HCT116 (cell line): Measurements from ENCODE around the gene DNASE1L3. TPM values are rescaled to one million over a fixed set of nuclear protein-coding genes. Genes with fewer than 3 reads are reported as not detected.

Experiments
- ATAC-seq: fragments of 200-7000 bp; cut with Tn5 transposase; 2 replicates; pipeline ENCODE4 v1.9.1; 2020; ENCODE audit warnings: mild to moderate bottlenecking, moderate library complexity
- BruUV-seq: library from RNA; stranded (reverse); fragments of 400-500 nt; replicated peaks from 2 replicates; lab custom pipeline; 2021; lab: Mats Ljungman, UMichigan
- CTCF ChIA-PET: fragments of 300-600 bp; sonication (Branson Sonifier 250); formaldehyde crosslinking; loops from one replicate; lab custom pipeline; 2021; ENCODE audit warnings: antibody characterized with exemption; lab: Charles Lee
- POLR2A ChIA-PET: fragments of 300-600, 350-600 bp; sonication (Branson Sonifier 250); formaldehyde crosslinking; loops from one replicate; lab custom pipeline; 2021; ENCODE audit warnings: antibody characterized with exemption; lab: Charles Lee
- RAD21 ChIA-PET, 2 experiments: fragments of 300-600 bp; sonication (Branson Sonifier 250); formaldehyde crosslinking; loops; one replicate each; lab custom pipeline; 2023; ENCODE audit warnings: low total read pairs in 2 of 2; ENCODE audit not compliant: uncharacterized antibody in 2 of 2, unreplicated experiment in 2 of 2, low non-redundant PET in 1 of 2; lab: Charles Lee
- DNase-seq: peaks from one replicate; pipeline ENCODE4 v3.0.0-alpha.2; 2010; ENCODE audit warnings: low read depth, low spot score
- H2AFZ ChIP-seq: fragments of 200-600 bp; shearing (Covaris generic), sonication (generic); 2 replicates; pipeline ENCODE4 v1.6.1; 2017; ENCODE audit warnings: low read depth, mixed run types, mixed read lengths, antibody characterized with exemption, low read length; ENCODE audit not compliant: poor library complexity, severe bottlenecking
- H3K27ac ChIP-seq: 2 replicates; pipeline ENCODE4 v1.5.1; 2012; ENCODE audit warnings: low read depth, low read length
- H3K27me3 ChIP-seq: fragments of 200-600 bp; sonication (generic); 2 replicates; pipeline ENCODE4 v1.6.1; 2016; ENCODE audit warnings: mixed run types, low read length, mixed read lengths; ENCODE audit not compliant: insufficient read depth
- H3K36me3 ChIP-seq, 2 experiments: fragments of 200-500 bp in 1 of 2; fragments of 200-600 bp in 1 of 2; sonication (Bioruptor generic) in 1 of 2; sonication (generic) in 1 of 2; 2 replicates each; pipeline versions ENCODE4 v1.5.1 to v1.6.1; 2014 to 2016; ENCODE audit warnings: low read length in 2 of 2, inconsistent platforms in 1 of 2, mixed read lengths in 1 of 2, mixed run types in 1 of 2; ENCODE audit not compliant: insufficient read depth in 2 of 2, control insufficient read depth in 1 of 2
- H3K4me1 ChIP-seq, 2 experiments: fragments of 200-600 bp in 1 of 2; sonication (generic) in 1 of 2; 2 replicates each; pipeline versions ENCODE4 v1.5.1 to v1.6.1; 2012 to 2017; ENCODE audit warnings: low read length in 2 of 2, inconsistent platforms in 1 of 2, mild to moderate bottlenecking in 1 of 2, mixed read lengths in 1 of 2, mixed run types in 1 of 2, moderate library complexity in 1 of 2; ENCODE audit not compliant: insufficient read depth in 2 of 2, control insufficient read depth in 1 of 2
- H3K4me2 ChIP-seq: fragments of 200-600 bp; sonication (generic); 2 replicates; pipeline ENCODE4 v1.6.1; 2017; ENCODE audit warnings: mixed run types, low read length, mixed read lengths
- H3K4me3 ChIP-seq, 2 experiments: fragments of 200-600 bp in 1 of 2; sonication (generic) in 1 of 2; replicated peaks in 1 of 2; 2 replicates each; pipeline ENCODE4 v1.5.1; 2011 to 2016; ENCODE audit warnings: low read length in 2 of 2, control low read depth in 1 of 2, low read depth in 1 of 2, mild to moderate bottlenecking in 1 of 2, mixed read lengths in 1 of 2, mixed run types in 1 of 2
- H3K79me2 ChIP-seq: fragments of 200-600 bp; sonication (generic); 2 replicates; pipeline ENCODE4 v1.6.1; 2017; ENCODE audit warnings: mild to moderate bottlenecking, mixed run types, low read length, moderate library complexity, mixed read lengths; ENCODE audit not compliant: insufficient read depth
- H3K9ac ChIP-seq: fragments of 200-600 bp; sonication (generic); 2 replicates; pipeline ENCODE4 v1.6.1; 2016; ENCODE audit warnings: low read length, mixed read lengths
- H3K9me2 ChIP-seq: fragments of 200-600 bp; sonication (generic), shearing (Covaris generic); 2 replicates; pipeline ENCODE4 v1.6.1; 2017; ENCODE audit warnings: mixed run types, mild to moderate bottlenecking, moderate library complexity; ENCODE audit not compliant: insufficient read depth
- H3K9me3 ChIP-seq, 2 experiments: fragments of 200-500 bp in 1 of 2; fragments of 200-600 bp in 1 of 2; sonication (Bioruptor generic) in 1 of 2; sonication (generic) in 1 of 2; 2 replicates each; pipeline ENCODE4 v1.6.1; 2014 to 2017; ENCODE audit warnings: low read length in 2 of 2, mixed read lengths in 2 of 2, inconsistent platforms in 1 of 2, low read depth in 1 of 2, mild to moderate bottlenecking in 1 of 2, mixed run types in 1 of 2, moderate library complexity in 1 of 2; ENCODE audit not compliant: control insufficient read depth in 1 of 2, insufficient read depth in 1 of 2
- H4K20me1 ChIP-seq: fragments of 200-600 bp; sonication (generic), shearing (Covaris generic); 2 replicates; pipeline ENCODE4 v1.6.1; 2017; ENCODE audit warnings: mixed run types, mild to moderate bottlenecking, moderate library complexity; ENCODE audit not compliant: insufficient read depth
- POLR2A ChIP-seq: IDR thresholded peaks from 2 replicates; pipeline ENCODE4 v1.7.0; 2011; ENCODE audit warnings: borderline replicate concordance; ENCODE audit not compliant: insufficient read depth, insufficient read length; ENCODE audit errors: extremely low read depth
- intact Hi-C: fragments of 100-400 bp; cut with micrococcal nuclease; formaldehyde crosslinking; loops from 2 replicates; pipeline ENCODE4 v1.10.0; 2022
- total RNA-seq: library from RNA; stranded (reverse); gene quantifications from one replicate; pipeline ENCODE4 v1.2.1, GENCODE V29; 2021; ENCODE audit not compliant: unreplicated experiment
- TF ChIP-seq, protein P1 (sequence below), 3 experiments: fragments of 200-600 bp in 1 of 3; sonication (generic) in 1 of 3; IDR thresholded peaks in 2 of 3; conservative IDR thresholded peaks in 1 of 3; 2 replicates each; pipeline ENCODE4 v1.5.1; 2012 to 2017; ENCODE audit warnings: low read depth in 2 of 3, low read length in 2 of 3, antibody characterized with exemption in 1 of 3, borderline replicate concordance in 1 of 3, control low read depth in 1 of 3, mild to moderate bottlenecking in 1 of 3, mixed read lengths in 1 of 3, mixed run types in 1 of 3, moderate library complexity in 1 of 3; ENCODE audit not compliant: insufficient read depth in 1 of 3

DNASE1L3 gene
- total RNA-seq, 1 experiment from 2014 or later, result not detected

DNA sequence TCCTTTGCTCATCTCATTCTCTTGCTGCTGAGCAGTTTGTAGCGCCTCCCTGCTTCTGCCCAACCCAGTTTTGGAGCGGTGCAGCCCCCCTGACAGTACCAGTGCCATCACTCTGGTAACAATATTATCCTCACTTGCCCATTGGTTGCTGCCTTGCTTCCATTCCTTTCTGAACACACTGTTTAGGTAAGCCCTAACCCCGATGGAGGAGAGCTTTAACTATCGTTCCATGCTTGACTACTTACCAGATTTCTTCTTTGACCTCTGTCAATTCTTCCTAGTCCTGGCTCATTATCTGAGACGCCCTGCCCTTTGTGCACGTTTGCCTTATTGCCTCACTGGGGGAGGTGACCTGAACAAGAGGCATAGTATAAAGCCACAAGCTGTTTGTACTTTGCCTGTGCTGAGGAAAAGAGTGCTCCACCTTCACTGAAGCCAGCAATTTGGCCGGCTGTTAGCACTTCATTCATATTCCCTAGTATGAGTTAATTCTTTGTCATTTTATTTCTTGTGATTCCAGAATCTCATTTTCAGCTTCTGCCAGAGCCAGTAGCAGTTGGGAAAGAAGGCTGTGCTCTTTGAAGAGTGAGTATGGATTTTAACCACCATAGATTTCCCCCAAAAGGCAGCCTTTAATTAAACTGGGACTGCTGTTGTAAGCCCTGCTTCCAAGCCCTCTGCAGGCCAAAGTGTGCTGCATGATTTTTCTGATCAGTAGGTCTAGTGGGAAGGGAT lies 38.8 kb upstream of the DNASE1L3 start:
- CTCF ChIA-PET, result no interaction called here

More for the DNA sequence above, 38.8 kb upstream of the DNASE1L3 start:
- no TSS peak for BruUV-seq
- TF ChIP-seq, protein P1, sequence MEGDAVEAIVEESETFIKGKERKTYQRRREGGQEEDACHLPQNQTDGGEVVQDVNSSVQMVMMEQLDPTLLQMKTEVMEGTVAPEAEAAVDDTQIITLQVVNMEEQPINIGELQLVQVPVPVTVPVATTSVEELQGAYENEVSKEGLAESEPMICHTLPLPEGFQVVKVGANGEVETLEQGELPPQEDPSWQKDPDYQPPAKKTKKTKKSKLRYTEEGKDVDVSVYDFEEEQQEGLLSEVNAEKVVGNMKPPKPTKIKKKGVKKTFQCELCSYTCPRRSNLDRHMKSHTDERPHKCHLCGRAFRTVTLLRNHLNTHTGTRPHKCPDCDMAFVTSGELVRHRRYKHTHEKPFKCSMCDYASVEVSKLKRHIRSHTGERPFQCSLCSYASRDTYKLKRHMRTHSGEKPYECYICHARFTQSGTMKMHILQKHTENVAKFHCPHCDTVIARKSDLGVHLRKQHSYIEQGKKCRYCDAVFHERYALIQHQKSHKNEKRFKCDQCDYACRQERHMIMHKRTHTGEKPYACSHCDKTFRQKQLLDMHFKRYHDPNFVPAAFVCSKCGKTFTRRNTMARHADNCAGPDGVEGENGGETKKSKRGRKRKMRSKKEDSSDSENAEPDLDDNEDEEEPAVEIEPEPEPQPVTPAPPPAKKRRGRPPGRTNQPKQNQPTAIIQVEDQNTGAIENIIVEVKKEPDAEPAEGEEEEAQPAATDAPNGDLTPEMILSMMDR (IDR thresholded peaks at IDR 0.05 in 2 of 3, conservative IDR thresholded peaks at IDR 0.05 in 1 of 3; ENCODE audit: borderline replicate concordance in 1 of 3, insufficient read depth in 1 of 3, low read depth in 2 of 3, low read length in 2 of 3), result peak in 2 of 3 experiments; percentile 8 to 17; a peak in 1 of 6 replicates
- no peak for TF ChIP-seq POLR2A
- TF ChIP-seq, all 23 proteins: peak for 1
- no peak overlapping the region for H3K4me3 ChIP-seq
- no peaks in the 10 kb centered on the region for H3K9me3 ChIP-seq
- no peaks in the 10 kb centered on the region for H3K79me2 ChIP-seq
- DNase-seq (no peak), ATAC-seq (no peak; the same call in 1 of the 2 replicates)
- H3K9me2 ChIP-seq, result no peaks in the 10 kb centered on the region
- intact Hi-C loops, result no loop called here
- H3K4me2 ChIP-seq, result no peak overlapping the region
- no peaks in the 10 kb centered on the region for H3K4me1 ChIP-seq
- ChIA-PET RAD21 (no interaction called here), POLR2A (no interaction called here)
- no peak overlapping the region for H3K9ac ChIP-seq
- H3K27ac ChIP-seq, result no peak overlapping the region
- H3K27me3 ChIP-seq, result no peaks in the 10 kb centered on the region
- H4K20me1 ChIP-seq, result no peaks in the 10 kb centered on the region
- H3K36me3 ChIP-seq, result no peaks in the 10 kb centered on the region
- no peak overlapping the region for H2AFZ ChIP-seq
